HG02840 (cell line): ENCODE measurements around the gene SMG6.
"Not testable (repeated sequence)": the region's sequence is repeated elsewhere in the genome, so short reads cannot be mapped to it uniquely, and the experiment has no call there.

ENCODE experiments used
- ATAC-seq: cut with Tn5 transposase; IDR thresholded peaks from one replicate; pipeline ENCODE4 v1.9.1; 2021; ENCODE audit warnings: mild to moderate bottlenecking, moderate library complexity, moderate number of reproducible peaks; ENCODE audit not compliant: unreplicated experiment, low FRiP score

The SMG6 gene

GRCh38 chr17:2181897-2182448 is 121.6 kb downstream of the SMG6 start:
- ATAC-seq: no peak

DNA sequence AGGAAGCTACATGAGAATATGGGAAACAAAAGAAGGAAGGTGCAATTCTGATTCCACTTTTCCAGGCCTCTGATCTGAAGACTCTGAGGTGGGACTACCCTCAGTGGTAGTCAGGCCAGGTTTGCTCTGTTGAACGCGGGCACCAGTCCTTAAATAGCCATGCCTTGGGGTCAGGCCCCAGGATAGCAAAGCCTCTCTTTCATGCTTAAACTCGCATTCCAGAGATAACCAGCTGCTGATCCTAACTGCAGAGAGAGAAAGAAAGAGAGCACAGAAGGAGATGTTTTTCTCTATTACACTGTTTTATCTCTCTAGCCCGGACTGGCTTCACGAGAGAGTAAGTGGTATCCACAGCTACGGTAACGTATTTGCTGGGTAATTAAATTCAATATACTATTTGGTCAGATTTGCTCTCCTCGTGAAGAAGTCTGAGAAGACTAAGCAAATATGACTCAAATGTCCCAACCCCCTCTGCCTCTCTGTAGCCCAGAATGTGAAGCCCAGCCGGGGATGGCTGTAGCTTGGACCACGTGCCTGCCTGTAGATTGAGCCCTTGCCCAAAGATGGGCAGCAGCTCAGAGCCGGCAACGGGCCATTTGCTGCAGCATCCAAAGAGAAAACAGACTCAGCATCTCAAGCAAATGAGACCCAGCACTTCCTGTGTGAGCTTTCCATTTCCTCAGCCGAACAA is 122.2 kb downstream of the SMG6 start:
- ATAC-seq: no peak

- no peak for ATAC-seq
Measured at GRCh38 chr17:2180768-2181167, 122.8 kb downstream of the SMG6 start.

- no peak for ATAC-seq
Measured at GRCh38 chr17:2179615-2180295, 123.8 kb downstream of the SMG6 start.

DNA sequence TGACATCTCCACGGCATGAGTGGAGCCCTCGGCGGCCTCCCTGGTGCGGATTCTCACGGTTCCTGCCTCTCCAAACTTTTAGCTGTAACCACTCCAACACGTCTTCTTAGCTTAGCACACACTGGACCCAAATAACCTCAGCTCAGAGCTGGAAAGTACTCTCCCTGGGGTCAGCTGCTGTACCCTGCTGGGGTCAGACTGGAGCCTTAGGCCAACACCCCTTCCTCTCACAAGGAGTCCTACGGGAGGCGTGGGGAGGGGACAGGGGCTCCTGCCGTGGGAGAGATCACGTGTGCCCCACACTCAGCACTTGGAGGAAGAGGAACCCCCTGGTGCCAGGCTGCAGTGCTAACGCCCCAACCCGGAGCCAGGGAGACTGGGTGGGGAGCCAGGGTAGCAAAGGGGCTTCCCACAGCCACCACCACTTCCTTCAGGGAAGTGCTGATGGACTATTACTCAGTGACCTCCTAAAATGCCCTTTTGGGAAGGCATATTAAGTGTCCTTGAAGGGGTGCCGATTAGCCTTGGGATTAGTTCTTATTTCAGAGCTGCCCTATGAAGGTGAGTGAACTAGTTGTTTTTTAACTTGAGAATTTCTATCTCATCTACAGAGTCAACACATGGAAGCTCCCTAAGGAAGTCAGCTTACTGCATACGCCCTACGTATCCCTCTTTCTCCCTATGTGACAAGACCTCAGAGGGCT is 124.6 kb downstream of the SMG6 start:
- no peak for ATAC-seq

GRCh38 chr17:2177235-2177811 is 126.3 kb downstream of the SMG6 start:
- no peak for ATAC-seq

GRCh38 chr17:2176499-2177169 is 127.0 kb downstream of the SMG6 start:
- ATAC-seq: no peak

DNA sequence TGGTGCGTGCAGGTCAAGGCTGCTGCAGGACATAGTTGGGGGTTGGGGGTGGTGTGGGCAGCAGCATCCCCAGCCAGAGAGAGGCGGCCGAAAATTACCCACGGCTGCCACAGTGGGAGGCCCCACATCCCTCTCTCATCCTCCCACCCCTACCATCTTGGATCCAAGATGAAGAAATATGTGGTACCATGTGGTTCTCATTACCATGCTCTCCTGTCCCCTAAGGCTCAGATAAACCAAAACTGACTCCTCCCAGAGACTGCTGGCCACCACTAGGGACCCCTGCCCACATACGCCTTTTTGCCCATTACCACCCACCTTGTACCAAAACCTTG is 128.3 kb downstream of the SMG6 start:
- no peak for ATAC-seq

DNA sequence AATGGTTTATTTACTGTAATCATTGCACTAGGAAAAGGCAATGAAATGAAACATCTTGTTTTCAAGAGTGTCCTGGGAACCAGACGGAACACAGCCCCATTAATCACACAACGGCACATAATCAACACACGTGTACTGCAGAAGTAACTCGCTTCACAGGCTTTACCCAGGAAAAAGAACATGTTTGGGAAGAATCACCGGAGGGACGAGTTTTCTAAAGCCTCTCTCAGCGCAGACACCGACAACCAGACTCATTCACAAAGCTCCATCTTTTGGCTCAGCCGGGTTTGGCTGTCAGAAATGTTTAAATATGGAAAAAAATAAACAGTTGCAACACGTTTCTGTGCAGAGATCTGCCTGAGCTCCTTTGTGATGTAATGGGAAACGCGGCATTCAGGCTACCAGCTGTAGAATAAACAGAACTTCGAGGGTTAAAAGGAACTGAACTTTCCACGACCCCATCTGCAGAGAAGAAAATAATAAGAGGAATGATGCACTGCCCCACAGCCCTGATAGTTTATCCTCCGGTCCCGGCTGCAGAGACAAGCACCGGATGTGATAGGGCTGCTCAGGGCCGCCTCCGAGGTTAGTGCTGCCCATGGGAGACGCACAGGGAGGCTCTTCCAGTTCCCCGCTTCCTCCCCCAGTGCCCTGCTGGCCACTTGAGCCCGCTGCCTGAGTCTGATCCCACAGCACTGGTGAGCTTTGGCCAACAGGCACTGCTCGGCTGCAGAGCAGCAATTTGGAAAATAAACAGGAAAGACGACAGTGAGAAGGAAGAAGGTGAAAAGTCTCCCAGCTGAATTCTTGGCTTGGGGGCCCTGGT is 128.9 kb downstream of the SMG6 start:
- ATAC-seq: no peak

DNA sequence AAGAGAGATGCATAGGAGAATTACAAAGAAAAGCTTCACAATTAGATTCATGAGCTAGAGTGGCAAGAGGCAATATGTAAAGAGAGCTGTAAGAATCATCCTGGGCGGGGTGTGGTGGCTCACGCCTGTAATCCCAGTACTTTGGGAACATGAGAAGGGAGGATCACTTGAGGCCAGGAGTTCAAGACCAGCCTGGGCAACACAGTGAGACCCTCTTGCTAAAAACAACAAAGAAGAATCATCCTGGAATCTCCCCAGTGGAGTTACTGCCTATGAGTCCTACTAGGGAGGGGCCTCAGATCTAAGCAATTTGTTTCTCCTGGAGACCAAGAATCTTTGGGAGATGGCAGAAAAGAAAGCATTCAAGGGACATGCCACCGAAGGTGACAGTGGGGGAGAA is 129.6 kb downstream of the SMG6 start:
- no peak for ATAC-seq

- no peak for ATAC-seq
Measured at GRCh38 chr17:2172999-2173398, 130.6 kb downstream of the SMG6 start.

DNA sequence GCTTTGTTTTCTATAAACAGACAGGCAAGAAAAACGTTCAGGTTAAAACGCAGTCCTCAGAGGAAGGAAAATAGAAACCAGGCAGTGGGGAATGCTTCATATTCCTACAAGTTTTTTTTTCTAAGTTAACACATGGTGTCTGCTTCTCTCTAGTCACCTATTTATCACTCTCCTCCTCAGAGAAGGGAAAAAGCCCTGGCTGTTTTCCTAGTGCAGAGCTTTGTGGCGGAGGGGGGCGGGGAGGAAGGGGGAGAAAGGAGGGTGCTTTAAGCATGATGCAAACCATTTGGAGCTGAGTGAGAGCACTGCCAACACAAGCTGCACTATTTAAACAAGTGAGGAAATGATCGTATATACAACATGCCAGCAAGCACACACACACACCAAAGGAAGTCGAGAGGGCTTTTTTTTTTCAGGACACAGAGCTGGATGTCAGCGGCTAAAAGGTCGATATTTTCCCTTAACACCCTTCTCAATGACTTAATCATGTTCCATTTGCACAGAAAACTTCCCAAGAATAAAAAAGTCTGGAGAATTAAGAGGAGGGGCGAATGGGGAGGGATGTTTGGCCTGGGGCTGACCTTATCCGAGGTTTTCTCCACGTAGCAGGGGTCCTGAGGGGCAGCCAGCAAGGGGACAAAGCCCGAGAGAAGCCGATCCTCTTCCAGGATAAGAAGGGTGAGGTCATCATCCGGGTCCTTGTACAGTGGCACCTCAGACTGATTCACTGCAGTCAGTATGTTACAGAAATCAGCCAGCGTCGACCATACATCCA is 131.3 kb downstream of the SMG6 start:
- no peak for ATAC-seq

- no peak for ATAC-seq
Measured at GRCh38 chr17:2171702-2172076, 131.9 kb downstream of the SMG6 start.

DNA sequence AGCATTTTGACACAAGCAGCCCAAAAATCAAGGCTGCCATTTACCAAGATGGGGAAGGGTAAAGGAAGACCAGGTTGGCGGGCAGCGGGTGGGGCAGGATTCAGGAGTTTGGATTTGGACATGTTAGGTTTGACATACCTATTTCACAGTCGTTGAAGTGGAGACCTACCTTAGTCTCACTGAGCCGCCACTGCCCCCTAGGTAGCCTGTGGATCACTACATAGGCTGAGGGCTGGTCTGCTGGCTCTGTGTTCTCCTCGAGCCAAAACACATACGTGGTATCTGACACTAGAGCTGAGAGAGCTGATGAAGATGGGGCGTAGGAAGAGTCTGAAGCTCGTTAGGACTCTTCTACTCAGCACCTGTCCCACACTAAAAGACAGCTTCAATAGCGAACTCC is 133.6 kb downstream of the SMG6 start:
- no peak for ATAC-seq

DNA sequence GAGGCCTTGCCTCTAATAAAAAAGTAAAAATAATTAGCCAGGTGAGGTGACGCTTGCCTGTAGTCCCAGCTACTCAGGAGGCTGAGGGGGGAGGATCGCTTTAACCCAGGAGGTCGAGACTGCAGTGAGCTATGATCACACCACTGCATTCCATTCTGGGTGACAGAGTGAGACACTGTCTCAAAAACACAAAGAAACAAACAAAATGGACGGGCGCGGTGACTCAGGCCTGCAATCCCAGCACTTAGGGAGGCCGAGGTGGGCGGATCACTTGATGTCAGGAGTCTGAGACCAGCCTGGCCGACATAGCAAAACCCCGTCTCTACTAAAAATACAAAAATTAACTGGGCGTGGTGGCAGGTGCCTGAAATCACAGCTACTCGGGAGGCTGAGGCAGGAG is 137.9 kb downstream of the SMG6 start:
- ATAC-seq: not testable (repeated sequence)

- ATAC-seq: no peak
Measured at GRCh38 chr17:2158396-2158780, 145.2 kb downstream of the SMG6 start.

DNA sequence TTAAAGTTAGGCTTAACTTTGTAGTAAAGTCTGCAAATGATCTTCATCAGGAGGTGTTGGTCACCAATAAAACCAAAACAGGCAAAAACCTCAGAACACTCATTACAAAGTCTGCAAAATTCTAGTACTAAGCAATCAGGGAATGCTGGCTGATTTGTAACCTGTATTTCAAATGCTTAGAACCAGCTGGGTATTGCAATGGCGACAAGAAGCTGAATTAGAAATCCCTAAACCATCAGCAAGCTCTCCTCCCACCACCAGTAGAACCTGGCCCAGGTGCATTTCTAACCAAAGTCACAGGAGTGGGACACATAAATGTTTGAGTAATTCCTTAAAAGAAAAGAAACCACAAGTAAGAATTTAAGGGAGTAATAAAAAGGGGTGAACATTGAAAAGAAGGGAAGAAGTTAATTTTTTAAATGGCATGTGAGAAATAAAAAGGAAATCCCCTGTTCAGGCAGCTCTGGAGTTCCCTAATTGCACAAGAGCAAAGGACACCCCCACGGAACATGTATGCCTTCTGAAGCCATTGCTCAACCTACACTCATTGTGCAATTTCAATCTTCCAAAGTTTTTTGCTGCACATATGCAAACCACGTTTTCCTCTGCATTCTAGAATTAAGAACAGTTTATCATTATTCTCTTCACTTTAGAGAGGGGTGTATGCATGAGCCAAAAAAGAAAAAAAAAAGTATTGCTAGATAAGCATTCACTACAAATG is 145.8 kb downstream of the SMG6 start:
- ATAC-seq: no peak

GRCh38 chr17:2157081-2157480 is 146.5 kb downstream of the SMG6 start:
- ATAC-seq: no peak
